NCI-H1436 treated with DMSO at 0.1 percent for 48 hours (cell line): Measurements from ENCODE around the gene ASAP3.

Experiments
- DNase-seq: peaks from one replicate; lab custom pipeline; 2025; lab: John Stamatoyannopoulos, UW

Gene ASAP3

DNA sequence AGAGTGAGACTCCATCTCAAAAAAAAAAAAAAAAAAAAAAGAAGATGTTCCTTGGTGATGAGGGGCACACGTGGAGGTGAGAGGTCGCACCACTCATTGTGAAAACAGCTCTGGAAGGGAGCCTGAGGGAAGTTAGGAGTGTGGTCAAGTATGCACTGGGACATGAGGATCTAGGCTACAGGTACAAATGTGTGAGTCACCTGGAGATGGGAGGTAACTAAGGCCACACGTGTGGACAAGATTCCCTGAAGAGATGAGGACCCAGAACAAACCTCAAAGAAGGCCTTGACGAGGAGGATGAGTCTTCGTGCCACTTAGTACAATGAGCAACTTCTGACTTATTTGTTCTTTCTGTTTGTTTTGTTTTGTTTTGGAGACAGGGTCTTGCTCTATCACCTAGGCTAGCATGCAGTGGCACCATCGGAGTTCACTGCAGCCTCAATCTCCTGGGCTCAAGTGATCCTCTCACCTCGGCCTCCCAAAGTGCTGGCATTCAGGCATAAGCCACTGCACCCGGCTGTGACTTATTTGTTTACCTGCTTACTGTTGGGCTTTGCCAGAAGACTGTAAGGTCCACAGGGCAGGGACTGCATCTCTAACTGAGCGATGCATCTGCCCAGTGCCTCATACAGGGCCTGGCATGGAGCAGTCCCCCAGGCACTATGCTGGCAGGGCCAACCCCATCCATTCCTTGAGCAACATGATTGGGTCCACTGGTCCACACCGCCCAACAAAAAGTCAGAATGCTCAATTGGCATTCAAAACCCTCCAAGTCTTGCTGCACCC lies 6.4 kb downstream of the ASAP3 start:
- DNase-seq: no peak

DNA sequence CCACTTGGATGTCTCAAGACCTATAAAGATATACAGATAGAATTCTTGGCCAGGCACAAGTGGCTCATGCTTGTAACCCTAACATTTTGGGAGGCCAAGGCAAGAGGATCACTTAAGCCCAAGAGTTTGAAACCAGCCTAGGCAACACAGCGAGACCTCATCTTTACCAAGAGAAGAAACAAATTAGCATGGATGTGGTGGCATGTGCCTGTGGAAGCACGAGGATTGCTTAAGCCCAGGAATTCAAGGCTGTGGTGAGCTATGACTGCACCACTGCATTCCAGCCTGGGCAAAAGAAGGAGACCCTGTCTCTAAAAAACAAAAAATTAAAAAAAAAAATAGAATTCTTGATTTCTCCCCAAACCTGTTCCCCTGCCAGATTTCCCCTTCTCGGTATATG lies 8.3 kb downstream of the ASAP3 start:
- no peak for DNase-seq

DNA sequence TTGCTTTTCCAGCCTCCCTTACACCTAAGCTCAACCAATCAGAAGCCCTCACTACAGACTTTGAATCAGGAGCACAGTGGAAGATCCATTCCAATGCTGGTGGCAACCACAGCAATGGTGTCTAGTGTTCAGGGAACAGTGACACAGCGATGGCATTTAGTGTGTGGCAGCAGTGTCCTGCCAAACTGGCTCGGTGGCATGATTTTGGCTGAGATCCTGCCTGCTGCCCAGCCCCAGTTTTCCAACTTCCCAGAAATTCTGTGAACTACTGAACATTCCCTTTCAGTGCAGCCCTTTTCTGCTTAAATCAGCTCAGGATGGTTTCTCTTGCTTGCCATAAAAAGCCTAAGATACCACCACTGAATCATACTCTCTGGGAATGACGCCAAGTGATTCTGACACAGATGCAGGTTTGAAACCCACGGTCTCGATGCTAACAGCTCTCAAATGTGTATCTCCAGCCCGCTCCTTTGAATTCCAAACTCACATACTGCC lies 8.8 kb downstream of the ASAP3 start:
- DNase-seq: no peak

DNA sequence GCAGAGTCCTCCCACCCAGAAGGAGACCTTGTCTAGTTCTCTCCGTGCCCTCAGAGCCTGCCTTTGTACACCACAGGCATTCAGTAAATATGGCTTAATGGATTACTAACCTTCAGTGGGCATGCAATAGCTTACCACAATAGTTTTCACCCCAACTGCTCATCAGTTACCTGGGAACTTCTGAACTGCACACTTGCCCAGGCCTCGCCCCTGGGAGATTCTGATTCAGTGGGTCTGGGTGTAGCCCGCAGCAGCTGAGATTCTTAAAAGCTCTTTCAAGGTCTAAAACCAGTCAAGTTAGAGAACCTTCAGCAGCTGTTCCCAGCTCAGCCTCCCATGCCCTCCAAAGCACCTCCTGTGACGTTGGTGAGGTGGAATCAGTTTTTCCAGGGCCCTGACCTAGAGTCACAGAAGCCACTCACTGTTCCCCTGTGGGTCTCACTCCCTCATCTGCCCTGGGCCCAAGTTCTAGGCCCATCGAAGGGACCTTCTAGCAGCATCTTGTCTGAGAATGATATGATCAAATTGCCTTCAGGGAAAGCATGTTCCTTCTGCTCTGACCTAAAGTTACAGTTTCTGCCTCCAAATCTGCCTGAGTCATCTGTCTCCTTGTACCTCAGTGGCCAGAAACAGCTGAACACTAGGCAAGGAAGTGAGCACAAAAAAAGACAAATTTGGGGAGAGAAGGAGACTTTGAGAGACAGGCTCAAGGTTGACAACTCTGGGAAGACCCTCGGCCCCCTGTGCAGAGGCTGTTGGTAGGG lies 10.8 kb downstream of the ASAP3 start:
- DNase-seq: no peak

DNA sequence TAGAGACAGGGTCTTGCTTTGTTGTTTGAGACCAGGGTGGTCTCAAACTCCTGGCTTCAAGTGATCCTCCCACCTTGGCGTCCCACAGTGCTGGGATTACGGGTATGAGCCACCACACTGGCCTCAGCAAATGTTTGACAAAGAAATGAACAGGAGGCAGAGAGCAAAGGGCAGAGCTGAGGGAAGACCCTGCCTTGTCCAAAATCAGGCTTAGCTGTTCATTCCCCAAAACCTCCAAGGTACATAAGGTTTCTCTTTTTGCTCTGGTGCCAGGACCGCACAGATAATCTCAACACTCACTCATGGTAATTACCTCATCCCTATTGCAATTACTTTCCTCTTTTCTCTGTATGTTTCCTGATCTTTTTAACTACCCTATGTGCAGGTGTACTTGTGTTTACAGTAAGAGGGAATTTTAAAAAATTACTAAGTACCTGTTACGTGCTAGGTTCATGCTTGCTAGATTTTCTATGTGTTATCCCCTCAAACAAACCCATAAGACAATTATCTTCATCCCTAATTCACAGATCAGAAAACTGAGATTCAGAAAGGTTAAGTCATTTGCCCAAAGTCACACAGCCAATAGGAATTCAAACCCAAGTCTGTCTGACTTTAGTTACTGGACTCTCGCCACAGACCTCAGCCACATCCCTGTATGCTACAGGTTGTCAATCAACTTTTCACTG lies 11.5 kb downstream of the ASAP3 start:
- no peak for DNase-seq

DNA sequence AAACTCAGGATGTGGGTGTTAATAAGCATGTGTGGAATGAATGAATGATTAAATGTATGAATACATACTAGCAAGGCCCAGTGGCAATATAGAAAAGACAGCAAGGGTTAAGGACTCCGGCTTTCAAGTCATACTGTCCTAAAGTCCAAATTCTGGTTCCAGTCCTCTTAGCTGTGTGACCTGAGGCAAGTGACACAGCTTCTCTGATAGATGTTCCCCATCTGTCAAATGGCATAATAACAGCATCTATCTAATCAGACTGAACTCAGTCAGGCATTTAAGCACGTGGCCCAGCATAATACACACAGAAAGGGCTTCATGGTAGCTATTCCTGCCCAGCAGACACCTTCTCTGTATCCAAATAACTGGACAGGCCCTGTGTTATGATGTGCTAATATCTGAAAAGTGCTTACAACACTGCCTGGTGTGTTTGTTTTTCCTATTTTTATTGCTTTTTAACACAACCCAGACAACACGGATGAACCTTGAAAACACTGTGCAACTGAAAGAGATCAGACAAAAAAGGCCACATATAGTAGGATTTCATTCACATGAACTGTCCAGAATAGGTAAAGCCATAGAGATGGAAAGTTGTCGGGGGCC lies 12.4 kb downstream of the ASAP3 start:
- DNase-seq: no peak

DNA sequence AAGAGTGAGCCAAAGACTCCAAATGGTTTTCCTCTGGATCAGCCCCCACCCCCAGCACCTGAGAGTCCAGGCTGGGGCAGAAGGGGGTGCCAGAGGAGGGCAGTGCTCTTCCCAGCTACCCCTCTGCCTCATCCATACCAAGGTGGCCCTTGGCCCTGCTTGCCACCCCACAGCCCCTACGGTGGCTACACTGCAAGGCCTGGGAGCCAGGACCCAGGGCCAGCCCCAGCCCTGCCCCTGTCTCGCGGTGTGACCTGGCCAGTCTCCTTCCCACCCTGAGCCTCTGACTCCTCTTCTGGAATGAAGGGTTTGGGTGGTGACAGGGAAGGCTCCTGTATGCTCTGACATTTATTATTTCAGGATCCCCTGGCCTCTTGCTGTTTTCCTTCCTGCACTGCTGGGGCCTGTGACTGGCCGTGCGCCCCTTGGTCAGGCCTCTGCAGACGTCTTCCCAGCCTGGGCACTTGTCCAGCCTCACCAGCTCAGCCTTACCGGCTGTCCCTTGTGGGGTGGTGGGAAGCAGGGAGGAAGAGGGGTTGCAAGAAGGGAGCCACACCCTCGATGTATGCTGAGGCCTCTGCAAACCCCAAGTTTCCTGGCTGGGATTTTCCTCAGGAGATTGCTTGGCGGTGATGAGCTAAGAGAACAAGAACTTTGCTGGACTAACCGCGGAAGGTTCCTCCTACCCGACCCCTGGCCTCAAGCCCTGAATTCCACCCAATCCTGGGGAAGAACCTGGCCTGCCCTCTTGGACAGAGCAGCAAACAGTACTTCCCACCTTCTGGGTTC lies 13.5 kb downstream of the ASAP3 start:
- no peak for DNase-seq

DNA sequence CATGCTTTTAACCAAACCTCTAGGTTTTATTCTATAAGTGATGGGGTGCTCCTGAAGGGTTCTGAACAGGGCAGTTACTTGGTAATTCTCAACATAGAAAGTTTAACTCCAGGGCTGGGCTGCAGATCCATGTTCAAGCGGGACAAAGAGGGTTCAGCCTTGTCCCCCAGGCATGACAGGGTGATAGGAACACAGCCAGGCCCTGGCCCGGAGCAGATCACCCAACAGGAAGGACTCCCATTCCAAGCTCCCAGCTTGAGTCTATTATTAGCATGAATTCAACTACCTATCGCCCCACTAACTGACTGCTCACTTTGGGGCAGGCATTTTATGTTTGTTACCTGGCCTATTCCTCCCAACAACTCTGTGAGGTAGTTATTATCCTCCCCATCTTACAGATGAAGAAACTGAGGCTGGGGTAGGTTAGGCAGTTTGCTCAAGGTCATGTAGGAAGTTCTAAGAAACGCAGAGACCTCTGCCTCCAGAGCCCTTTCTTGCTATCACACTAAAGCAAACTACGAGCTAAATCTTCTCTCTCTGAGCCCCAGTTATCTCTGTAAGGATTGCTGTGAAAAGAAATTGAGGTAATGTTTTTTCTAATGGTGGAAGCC lies 14.5 kb downstream of the ASAP3 start:
- no peak for DNase-seq

DNA sequence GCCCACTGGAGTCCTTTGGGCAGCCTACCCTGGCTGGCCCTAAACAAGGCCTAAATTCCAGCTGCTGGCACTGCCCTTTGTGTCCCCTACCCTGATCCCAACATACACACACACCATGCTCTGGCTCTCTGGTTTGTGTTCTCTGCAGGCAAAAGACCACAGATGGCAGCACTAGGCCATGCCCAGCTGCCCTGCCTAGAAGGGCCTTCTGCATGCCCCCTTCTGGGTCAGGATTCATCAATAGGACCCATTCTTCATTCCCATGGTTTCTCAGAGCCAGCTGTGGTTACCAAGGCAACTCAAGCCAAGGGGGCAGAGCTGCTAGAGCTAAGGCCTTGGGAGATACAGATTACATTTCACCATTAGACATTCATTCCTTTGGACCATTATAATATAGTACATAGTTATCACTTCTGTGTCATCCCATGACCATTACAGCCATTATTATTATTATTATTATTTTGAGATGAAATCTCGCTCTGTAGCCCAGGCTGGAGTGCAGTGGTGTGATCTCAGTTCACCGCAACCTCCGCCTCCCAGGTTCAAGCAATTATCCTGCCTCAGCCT lies 17.5 kb downstream of the ASAP3 start:
- DNase-seq: no peak

DNA sequence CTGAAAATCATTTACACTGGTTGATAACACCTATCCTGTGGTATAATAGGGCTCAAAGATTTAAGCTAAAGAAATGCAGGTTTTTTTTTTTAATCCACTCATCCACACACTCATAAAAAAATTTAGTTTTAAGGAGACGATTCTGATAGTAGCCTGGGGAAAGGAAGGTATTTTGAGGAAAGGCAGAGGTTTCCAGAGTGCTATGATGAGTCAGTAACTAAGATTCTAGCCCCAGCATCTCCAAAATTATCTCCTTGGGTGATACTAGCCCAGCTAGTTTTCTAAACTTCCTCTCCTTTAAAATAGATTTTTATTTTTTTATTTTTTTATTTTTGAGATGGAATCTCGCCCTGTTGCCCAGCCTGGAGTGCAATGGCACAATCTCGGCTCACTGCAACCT lies 20.7 kb downstream of the ASAP3 start:
- DNase-seq: no peak

DNA sequence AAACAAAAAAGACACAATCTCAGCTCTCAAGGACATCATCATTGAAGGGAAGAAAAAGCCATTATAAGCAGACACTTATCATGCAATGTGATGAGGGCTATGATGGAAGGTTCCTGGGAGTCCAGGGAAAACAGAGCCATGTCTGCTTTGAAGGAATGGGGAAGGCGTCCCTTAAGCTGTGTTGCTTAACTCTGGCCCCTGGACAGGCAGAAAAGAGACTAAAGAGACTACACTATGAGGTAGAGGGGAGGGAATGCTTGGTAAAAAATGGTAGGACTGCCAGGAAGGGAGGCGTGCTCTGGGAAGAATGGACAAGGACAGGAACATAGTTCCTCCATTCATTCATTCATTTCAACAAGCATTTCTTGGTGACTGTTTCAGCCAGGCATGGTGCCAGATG lies 21.2 kb downstream of the ASAP3 start:
- DNase-seq: no peak

DNA sequence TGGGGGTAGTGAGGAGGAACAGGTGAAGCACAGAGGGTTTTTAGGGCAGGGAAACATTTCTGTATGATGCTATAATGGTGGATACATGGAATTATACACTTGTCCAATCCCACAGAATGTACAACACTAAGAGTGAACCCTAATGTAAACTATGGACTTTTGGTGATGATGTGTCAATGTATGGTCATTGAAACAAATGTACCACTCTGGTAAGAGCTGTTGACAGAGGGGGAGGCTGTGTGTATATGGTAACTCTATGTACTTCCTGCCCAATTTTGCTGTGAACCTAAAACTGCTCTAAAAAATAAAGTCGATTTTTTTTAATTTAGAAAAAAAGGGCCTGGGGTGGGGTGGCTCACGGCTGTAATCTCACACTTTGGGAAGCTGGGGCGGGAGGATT lies 22.9 kb downstream of the ASAP3 start:
- no peak for DNase-seq

DNA sequence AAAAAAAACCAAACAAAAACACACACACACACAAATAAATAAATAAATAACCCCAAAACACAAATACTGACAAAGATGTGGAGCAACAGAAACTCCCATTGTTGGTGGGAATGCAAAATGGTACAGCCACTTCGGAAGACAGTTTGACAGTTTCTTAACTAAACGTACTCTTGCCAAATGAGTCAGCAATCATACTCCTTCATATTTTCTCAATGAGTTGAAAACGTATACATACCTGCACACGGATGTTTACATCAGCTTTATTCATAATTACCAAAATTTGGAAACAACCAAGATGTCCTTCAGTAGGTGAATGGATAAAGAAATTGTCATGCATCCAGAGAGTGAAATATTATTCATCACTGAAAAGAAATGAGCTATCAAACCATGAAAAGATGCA lies 23.5 kb downstream of the ASAP3 start:
- no peak for DNase-seq

DNA sequence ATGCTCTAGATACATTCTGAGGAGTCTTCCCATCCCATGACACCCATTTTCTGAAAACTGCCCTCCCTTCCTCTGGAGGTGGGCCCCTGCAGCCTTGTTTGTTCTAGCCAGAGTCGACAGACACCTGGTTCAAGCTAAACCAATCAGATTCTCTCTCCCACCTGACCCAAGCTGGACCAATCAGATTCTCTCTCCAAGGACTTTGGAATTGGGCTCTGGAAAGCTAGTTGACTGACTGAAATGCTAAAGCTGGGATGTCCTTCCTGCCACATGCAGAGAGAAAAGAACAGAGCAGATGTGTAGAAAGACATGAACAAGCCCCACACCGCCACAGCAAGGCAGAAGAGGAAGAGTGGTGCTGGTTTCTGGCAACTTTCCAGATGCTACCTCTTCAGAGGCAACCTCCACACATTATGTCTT lies 24.6 kb downstream of the ASAP3 start:
- no peak for DNase-seq

DNA sequence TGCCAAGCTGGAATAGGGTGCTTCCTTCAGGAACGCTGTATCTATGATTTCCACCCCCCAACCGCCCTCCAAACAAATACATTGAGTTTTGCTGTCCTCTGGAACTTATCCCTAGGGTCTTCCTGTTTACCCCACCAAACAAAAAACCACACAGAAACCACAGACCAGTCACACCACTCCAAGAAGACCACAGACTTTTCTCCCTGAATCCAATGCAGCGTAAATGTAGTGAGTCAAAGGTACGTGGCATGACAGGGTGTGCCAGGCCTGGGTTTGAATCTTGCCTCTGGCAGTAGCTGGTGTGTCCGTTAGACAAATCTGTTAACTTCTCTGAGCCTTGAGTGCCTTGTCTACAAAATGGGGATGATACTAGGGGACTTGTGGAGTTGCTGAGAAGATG lies 27.8 kb downstream of the ASAP3 start:
- no peak for DNase-seq

DNA sequence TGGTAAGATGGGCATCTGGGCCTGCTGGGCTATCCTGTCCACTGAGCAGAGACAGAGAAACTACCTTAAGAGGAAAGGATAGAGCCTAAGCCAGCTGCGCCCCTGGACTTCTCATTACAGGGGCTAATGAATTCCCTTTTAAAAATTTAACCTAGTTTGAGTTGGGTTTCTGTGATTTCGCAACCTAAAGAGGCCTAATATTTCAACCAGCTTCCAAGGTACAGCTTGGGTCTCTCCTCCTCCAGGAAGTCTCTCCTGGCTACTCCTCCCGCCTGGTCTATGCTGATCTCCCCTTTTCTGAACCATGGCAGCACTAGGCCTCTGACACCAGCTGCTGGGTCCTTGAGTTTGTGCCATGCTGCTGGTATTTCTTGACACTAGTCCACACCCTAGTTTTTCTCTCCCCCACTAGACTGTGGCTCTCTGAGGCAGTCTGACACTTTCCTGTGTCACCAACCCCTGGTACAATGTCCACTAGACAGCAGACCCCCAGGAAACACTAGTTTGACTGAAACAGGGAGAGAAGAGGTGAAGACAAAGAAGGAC lies 30.5 kb downstream of the ASAP3 start:
- DNase-seq: no peak

DNA sequence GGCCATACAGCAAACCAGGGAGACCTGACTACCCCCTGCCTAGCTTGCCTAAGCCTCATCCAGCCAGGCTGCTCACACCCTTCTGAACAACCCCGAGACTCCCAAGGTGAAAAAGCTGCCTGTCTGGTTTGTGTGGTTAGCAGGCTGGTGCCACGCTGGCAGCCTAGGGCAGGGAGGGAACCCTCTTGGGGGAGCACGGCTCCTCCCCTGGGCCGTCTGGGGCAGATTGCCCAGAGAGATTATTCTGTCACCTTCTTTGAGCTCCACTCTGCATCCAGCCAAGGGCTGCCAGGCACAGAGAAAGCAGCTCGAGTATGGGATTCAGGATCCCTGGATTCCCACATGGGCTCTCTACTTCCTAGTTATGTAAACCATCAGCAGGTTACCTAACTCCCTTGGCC lies 32.0 kb downstream of the ASAP3 start:
- DNase-seq: no peak

DNA sequence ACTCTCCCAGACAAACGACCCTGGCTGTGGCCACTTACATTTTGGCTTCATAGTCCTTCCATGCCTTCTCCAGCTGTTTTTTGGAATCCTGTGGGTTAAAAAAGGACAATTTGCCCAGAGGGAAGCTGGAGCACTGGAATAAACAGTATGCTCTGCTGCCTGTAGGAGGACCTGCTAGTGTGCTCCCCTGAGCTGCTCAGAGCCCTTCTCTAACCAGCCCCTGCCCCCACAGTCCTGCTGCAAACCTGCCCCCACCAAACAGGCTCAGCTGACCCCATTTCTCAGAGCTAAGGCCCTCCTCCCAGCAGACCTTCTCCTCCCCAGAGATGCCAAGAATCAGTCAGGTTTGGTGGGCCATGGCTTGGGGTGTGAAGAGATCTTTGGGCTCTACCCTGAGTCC lies 32.5 kb downstream of the ASAP3 start:
- no peak for DNase-seq

DNA sequence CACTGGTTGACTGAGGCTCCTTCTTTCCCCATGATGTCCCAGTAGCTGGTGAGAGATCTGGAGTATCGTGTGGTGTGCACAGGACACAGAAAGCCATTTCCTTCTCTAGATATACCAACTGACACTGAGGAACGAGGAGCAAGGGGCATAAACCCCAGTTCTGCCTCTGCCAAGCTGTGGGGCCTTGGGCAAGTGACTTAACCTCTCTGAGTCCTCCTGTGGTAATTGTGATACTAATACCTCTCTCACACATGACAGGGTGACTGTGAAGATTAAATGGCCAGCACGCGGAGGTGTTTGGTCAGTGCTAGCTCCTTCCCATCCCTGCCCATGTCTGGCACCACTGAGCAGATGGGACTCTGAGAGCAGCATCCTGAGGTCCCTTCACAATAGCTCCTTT lies 33.1 kb downstream of the ASAP3 start:
- DNase-seq: no peak

DNA sequence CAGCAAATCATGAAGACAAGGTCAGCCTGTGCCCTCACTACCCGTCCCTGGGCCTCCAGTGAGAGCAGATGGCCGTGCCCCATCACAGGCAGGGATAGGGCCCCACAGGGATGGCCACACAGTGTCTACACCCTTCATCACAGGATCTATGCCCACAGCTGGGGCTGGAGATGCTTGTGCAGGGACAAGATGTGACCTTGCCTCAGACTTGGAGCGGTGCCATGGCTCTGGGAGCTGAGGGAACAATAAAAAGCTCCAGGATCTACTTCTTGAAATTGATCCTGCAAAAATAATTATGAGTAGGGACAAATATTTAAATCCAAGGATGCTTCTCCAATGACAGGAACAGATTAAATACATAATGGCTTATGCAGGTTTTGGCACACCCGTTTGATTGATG lies 34.0 kb downstream of the ASAP3 start:
- no peak for DNase-seq

DNA sequence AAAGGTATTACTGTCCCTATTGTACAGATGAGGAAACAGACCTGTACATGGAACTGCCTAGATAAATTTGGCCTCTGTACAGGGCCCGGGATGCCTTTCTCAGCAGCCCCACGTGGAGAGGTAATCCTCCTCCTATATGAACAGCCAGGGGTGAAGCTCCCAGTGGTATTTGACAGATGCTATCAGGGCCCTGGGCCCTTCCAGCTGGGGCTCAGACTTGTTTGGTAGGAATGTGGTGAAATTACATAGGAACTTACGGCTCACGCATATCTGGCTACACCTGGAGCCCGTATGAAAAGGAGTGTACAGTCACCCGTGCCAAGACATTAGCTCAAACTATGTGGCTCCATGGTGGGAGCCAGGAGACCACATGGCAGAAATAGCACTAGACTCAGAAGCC lies 34.7 kb downstream of the ASAP3 start:
- no peak for DNase-seq
